ENCODE data around the gene RORB. TPM values are rescaled to one million over a fixed set of nuclear protein-coding genes. Genes with fewer than 3 reads are reported as not detected.

The RORB gene
- total RNA-seq, 2 experiments from 2014 or later: 0.08 to 0.16 TPM

DNA sequence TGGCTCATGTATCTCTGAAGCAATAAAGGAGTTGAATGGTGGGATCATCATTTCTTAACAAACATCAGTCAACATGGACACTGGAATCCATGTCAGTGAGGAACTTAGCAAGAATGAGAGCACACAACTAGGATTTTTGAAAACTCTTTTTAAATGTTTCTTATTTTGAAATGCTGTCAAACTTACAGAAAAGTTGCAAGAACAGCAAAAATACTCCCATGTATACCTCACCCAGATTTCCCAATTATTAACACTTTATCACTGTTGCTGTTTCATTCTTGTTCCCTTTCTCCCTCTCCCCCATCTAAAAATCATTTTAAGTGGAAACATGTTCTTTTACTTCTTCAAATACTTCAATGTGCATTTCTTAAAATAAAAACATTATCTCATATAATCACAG is 65.5 kb downstream of the RORB start:
- Mint-ChIP-seq H3K36me3 (ENCODE audit: low read depth) (no peaks in the 10 kb centered on the region), H3K4me1 (ENCODE audit: low read depth) (no peaks in the 10 kb centered on the region), H3K27ac (no peak overlapping the region), H3K4me3 (no peak overlapping the region), H3K9me3 (ENCODE audit: insufficient read depth) (no peaks in the 10 kb centered on the region), H3K27me3 (ENCODE audit: low read depth) (no peaks in the 10 kb centered on the region)
- ATAC-seq (no peak), DNase-seq (no peak)
- ChIA-PET POLR2A (interaction anchor here (0.5 kb wide), 1 partner anchor 1277 kb away, joined by 3 read pairs; no protein-coding TSS in a partner anchor), CTCF (no interaction called here)

GRCh38 chr9:74570879-74571512 is 73.9 kb downstream of the RORB start:
- DNase-seq: peak; percentile 40
- ATAC-seq: no peak
- CTCF ChIA-PET: interaction anchor here (1.2 to 1.5 kb wide), 3 partner anchors 14 to 1369 kb away, joined by 3 to 6 read pairs (median 5); no protein-coding TSS in a partner anchor
- no peaks in the 10 kb centered on the region for H3K9me3 Mint-ChIP-seq (ENCODE audit: insufficient read depth)
- peaks cover 2% of the 10 kb centered on the region for H3K27me3 Mint-ChIP-seq (ENCODE audit: low read depth)
- no peaks in the 10 kb centered on the region for H3K36me3 Mint-ChIP-seq (ENCODE audit: low read depth)
- H3K4me3 Mint-ChIP-seq: no peak overlapping the region
- H3K4me1 Mint-ChIP-seq (ENCODE audit: low read depth): no peaks in the 10 kb centered on the region
- POLR2A ChIA-PET: no interaction called here
- no peak overlapping the region for H3K27ac Mint-ChIP-seq

- no peaks in the 10 kb centered on the region for H3K4me1 Mint-ChIP-seq (ENCODE audit: low read depth)
- ATAC-seq (no peak), DNase-seq (no peak)
- no peaks in the 10 kb centered on the region for H3K9me3 Mint-ChIP-seq (ENCODE audit: insufficient read depth)
- H3K27ac Mint-ChIP-seq: no peak overlapping the region
- no peaks in the 10 kb centered on the region for H3K36me3 Mint-ChIP-seq (ENCODE audit: low read depth)
- peaks cover 3% of the 10 kb centered on the region for H3K27me3 Mint-ChIP-seq (ENCODE audit: low read depth)
- no peak overlapping the region for H3K4me3 Mint-ChIP-seq
- CTCF ChIA-PET: no interaction called here
- POLR2A ChIA-PET: no interaction called here
These were observed 76.6 kb downstream of the RORB start for GRCh38 chr9:74573640-74574191.

GRCh38 chr9:74576176-74576575 is 79.0 kb downstream of the RORB start:
- H3K36me3 Mint-ChIP-seq (ENCODE audit: low read depth): no peaks in the 10 kb centered on the region
- DNase-seq (no peak), ATAC-seq (no peak)
- H3K4me1 Mint-ChIP-seq (ENCODE audit: low read depth): no peaks in the 10 kb centered on the region
- H3K27ac Mint-ChIP-seq: no peak overlapping the region
- CTCF ChIA-PET: no interaction called here
- H3K9me3 Mint-ChIP-seq (ENCODE audit: insufficient read depth): no peaks in the 10 kb centered on the region
- no peak overlapping the region for H3K4me3 Mint-ChIP-seq
- POLR2A ChIA-PET: no interaction called here
- peaks cover 3% of the 10 kb centered on the region for H3K27me3 Mint-ChIP-seq (ENCODE audit: low read depth)

- no peak overlapping the region for H3K27ac Mint-ChIP-seq
- no peaks in the 10 kb centered on the region for H3K9me3 Mint-ChIP-seq (ENCODE audit: insufficient read depth)
These were observed 80.8 kb downstream of the RORB start for GRCh38 chr9:74577956-74578355.

GRCh38 chr9:74589576-74589975 is 92.4 kb downstream of the RORB start:
- Mint-ChIP-seq H3K36me3 (ENCODE audit: low read depth) (no peaks in the 10 kb centered on the region), H3K4me1 (ENCODE audit: low read depth) (peaks cover 2% of the 10 kb centered on the region)
- ATAC-seq: no peak

More at GRCh38 chr9:74577956-74578355, 80.8 kb downstream of the RORB start:
- Mint-ChIP-seq H3K4me3 (no peak overlapping the region), H3K4me1 (ENCODE audit: low read depth) (no peaks in the 10 kb centered on the region), H3K36me3 (ENCODE audit: low read depth) (no peaks in the 10 kb centered on the region), H3K27me3 (ENCODE audit: low read depth) (peaks cover 8% of the 10 kb centered on the region)
- ChIA-PET POLR2A (no interaction called here), CTCF (no interaction called here)
- ATAC-seq (no peak), DNase-seq (no peak)

GRCh38 chr9:74595286-74595685 is 98.2 kb downstream of the RORB start:
- H3K27me3 Mint-ChIP-seq (ENCODE audit: low read depth): no peaks in the 10 kb centered on the region
- no peak for ATAC-seq

More at GRCh38 chr9:74589576-74589975, 92.4 kb downstream of the RORB start:
- Mint-ChIP-seq H3K9me3 (ENCODE audit: insufficient read depth) (no peaks in the 10 kb centered on the region), H3K27ac (no peak overlapping the region), H3K4me3 (no peak overlapping the region), H3K27me3 (ENCODE audit: low read depth) (no peaks in the 10 kb centered on the region)
- DNase-seq: no peak
- POLR2A ChIA-PET: no interaction called here
- CTCF ChIA-PET: no interaction called here

GRCh38 chr9:74598874-74599273 is 101.7 kb downstream of the RORB start:
- H3K4me3 Mint-ChIP-seq: no peak overlapping the region
- no peak for ATAC-seq
- POLR2A ChIA-PET: no interaction called here
- no peak overlapping the region for H3K27ac Mint-ChIP-seq
- H3K27me3 Mint-ChIP-seq (ENCODE audit: low read depth): no peaks in the 10 kb centered on the region
- no peaks in the 10 kb centered on the region for H3K36me3 Mint-ChIP-seq (ENCODE audit: low read depth)
- no peak for DNase-seq
- H3K4me1 Mint-ChIP-seq (ENCODE audit: low read depth): no peaks in the 10 kb centered on the region
- H3K9me3 Mint-ChIP-seq (ENCODE audit: insufficient read depth): no peaks in the 10 kb centered on the region
- CTCF ChIA-PET: no interaction called here

More at GRCh38 chr9:74595286-74595685, 98.2 kb downstream of the RORB start:
- ChIA-PET CTCF (no interaction called here), POLR2A (no interaction called here)
- Mint-ChIP-seq H3K4me1 (ENCODE audit: low read depth) (no peaks in the 10 kb centered on the region), H3K4me3 (no peak overlapping the region), H3K9me3 (ENCODE audit: insufficient read depth) (no peaks in the 10 kb centered on the region), H3K36me3 (ENCODE audit: low read depth) (no peaks in the 10 kb centered on the region), H3K27ac (no peak overlapping the region)
- no peak for DNase-seq

GRCh38 chr9:74609671-74610405 is 112.7 kb downstream of the RORB start:
- ATAC-seq: no peak
- H3K27ac Mint-ChIP-seq: no peak overlapping the region
- ChIA-PET CTCF (interaction anchor here (0.8 kb wide), 1 partner anchor 13 kb away, joined by 3 read pairs; no protein-coding TSS in a partner anchor), POLR2A (no interaction called here)
- no peak overlapping the region for H3K4me3 Mint-ChIP-seq
- no peaks in the 10 kb centered on the region for H3K9me3 Mint-ChIP-seq (ENCODE audit: insufficient read depth)
- H3K27me3 Mint-ChIP-seq (ENCODE audit: low read depth): no peaks in the 10 kb centered on the region
- H3K4me1 Mint-ChIP-seq (ENCODE audit: low read depth): no peaks in the 10 kb centered on the region
- H3K36me3 Mint-ChIP-seq (ENCODE audit: low read depth): no peaks in the 10 kb centered on the region
- no peak for DNase-seq

DNA sequence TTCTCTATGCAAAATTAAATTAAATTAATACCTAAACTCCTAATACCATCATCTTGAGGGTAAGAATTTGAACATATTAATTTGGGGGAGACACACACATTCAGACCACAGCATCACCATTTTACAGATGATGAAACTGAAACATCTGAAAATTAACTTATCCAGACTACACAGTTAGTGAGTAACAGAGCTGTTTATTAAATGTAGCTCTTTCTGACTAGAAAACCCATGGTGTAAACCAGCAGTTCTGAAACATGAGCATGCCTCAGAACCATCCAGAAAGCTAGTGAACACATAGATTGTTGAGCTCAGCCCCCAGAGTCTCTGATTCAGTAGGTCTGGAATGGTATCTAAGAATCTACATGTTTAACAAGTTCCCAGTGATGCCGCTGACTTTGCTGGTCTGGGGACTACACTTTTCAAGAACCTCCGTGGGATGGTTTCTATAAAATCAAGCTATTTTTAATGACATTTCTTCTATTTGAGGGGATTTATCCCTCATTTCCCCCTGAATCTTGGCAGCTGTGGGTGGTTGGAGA is 113.5 kb downstream of the RORB start:
- H3K4me1 Mint-ChIP-seq (ENCODE audit: low read depth): no peaks in the 10 kb centered on the region
- H3K27ac Mint-ChIP-seq: no peak overlapping the region
- H3K9me3 Mint-ChIP-seq (ENCODE audit: insufficient read depth): no peaks in the 10 kb centered on the region
- H3K27me3 Mint-ChIP-seq (ENCODE audit: low read depth): no peaks in the 10 kb centered on the region
- no peaks in the 10 kb centered on the region for H3K36me3 Mint-ChIP-seq (ENCODE audit: low read depth)
- H3K4me3 Mint-ChIP-seq: no peak overlapping the region
- DNase-seq (no peak), ATAC-seq (no peak)
- POLR2A ChIA-PET: no interaction called here
- CTCF ChIA-PET: no interaction called here

DNA sequence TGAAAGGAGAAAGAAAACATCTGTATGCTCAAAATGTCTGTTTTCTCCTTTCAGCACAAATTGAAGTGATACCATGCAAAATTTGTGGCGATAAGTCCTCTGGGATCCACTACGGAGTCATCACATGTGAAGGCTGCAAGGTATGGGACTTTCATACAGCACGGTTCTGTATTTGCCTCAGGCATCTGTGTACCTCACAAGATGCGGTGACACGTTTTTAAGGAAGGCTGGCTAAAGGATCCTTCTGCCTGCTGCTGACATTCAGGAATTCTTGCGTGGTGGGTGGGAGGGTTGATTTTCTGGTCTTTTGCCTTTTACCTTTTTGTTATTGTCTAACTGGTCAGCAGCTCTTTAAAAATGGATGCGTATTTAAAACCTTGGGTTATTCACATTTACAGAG is 133.1 kb downstream of the RORB start:
- ChIA-PET POLR2A (no interaction called here), CTCF (no interaction called here)

GRCh38 chr9:74639112-74639511 is 142.0 kb downstream of the RORB start:
- Mint-ChIP-seq H3K27ac (no peak overlapping the region), H3K9me3 (ENCODE audit: insufficient read depth) (no peaks in the 10 kb centered on the region), H3K27me3 (ENCODE audit: low read depth) (peaks cover 4% of the 10 kb centered on the region), H3K4me3 (no peak overlapping the region), H3K36me3 (ENCODE audit: low read depth) (no peaks in the 10 kb centered on the region), H3K4me1 (ENCODE audit: low read depth) (no peaks in the 10 kb centered on the region)
- ChIA-PET POLR2A (no interaction called here), CTCF (no interaction called here)
- DNase-seq (no peak), ATAC-seq (no peak)

More for the DNA sequence above, 133.1 kb downstream of the RORB start:
- no peaks in the 10 kb centered on the region for H3K36me3 Mint-ChIP-seq (ENCODE audit: low read depth)
- no peak for ATAC-seq
- no peaks in the 10 kb centered on the region for H3K4me1 Mint-ChIP-seq (ENCODE audit: low read depth)
- H3K9me3 Mint-ChIP-seq (ENCODE audit: insufficient read depth): no peaks in the 10 kb centered on the region
- no peak for DNase-seq
- no peaks in the 10 kb centered on the region for H3K27me3 Mint-ChIP-seq (ENCODE audit: low read depth)
- H3K4me3 Mint-ChIP-seq: no peak overlapping the region
- H3K27ac Mint-ChIP-seq: no peak overlapping the region
